ENCODE results near the gene NOS3. TPM values are rescaled to one million over a fixed set of nuclear protein-coding genes. Genes with fewer than 3 reads are reported as not detected.

NOS3 gene
- total and polyA plus RNA-seq, 2 of the 13 experiments (the other 11 are each of a cell fraction or from before 2014, with no cell fraction given) = 3.7 to 7.5 TPM

- Histone ChIP-seq H3K36me3 (replicated peaks in 1 of 2; ENCODE audit: control insufficient read depth in 1 of 2, insufficient read depth in 2 of 2, low read length in 2 of 2) (0 out of 5 replicates have a peak, but pooled peaks cover 0 to 2% of the 10 kb centered on the region in 2 experiments), H3K4me3 (replicated peaks in 1 of 3; ENCODE audit: insufficient read depth in 1 of 3, low read depth in 2 of 3, low read length in 3 of 3) (peak overlapping the region in 1 of 3 experiments; percentile 90; a peak in 1 of 6 replicates), H2AFZ (ENCODE audit: low read length) (no peak overlapping the region), H3K79me2 (ENCODE audit: insufficient read depth, low read length) (peaks cover 12% of the 10 kb centered on the region), H3K27me3 (ENCODE audit: control insufficient read depth in 1 of 2, insufficient read depth in 2 of 2, low read length in 2 of 2) (no peaks in the 10 kb centered on the region; a peak in 1 of 5 replicates), H3K4me1 (ENCODE audit: insufficient read depth, low read length) (peaks cover 32% of the 10 kb centered on the region), H3K27ac (ENCODE audit: extremely low read length, insufficient read depth, low read length) (no peak overlapping the region), H3K9me3 (ENCODE audit: low read length) (no peaks in the 10 kb centered on the region), H3K9ac (ENCODE audit: insufficient read depth, low read depth, low read length) (no peak overlapping the region), H3K4me2 (ENCODE audit: low read depth, low read length) (peak overlapping the region; percentile 99), H4K20me1 (ENCODE audit: insufficient read depth, low read length) (no peaks in the 10 kb centered on the region)
- in situ Hi-C loops (cut with HindIII; ENCODE audit: extremely low pct_ligation_motif_present, low pct_unique_long_range_greater_than_20kb) = no loop called here
- intact Hi-C loops (cut with micrococcal nuclease; ENCODE audit: unreplicated experiment) = no loop called here
- DNase-seq (ENCODE audit: low spot score) (no peak), FAIRE-seq (no peak), ATAC-seq (no peak)
- BruUV-seq (replicated peaks) = no TSS peak
- WGBS (ENCODE audit: low lambda C conversion rate) = 79% methylated on average over 6 of the region's 6 CpGs
- ChIA-PET POLR2A (no interaction called here), CTCF (ENCODE audit: low intra/inter-chr PET ratio, low total read pairs) (interaction anchor here (0.7 kb wide), 1 partner anchor 28 kb away, joined by 3 read pairs; the partner anchor contains the start of gene ABCB8)
- TF ChIP-seq SNAI1 (CRISPR knock-in tag; IDR thresholded peaks at IDR 0.05; ENCODE audit: borderline replicate concordance) = no peak
- no peak for TF ChIP-seq SOX6 (IDR thresholded peaks at IDR 0.05)
- TF ChIP-seq SOX6 (CRISPR knock-in tag; IDR thresholded peaks at IDR 0.05) = no peak
- TF ChIP-seq YY1 (IDR thresholded peaks at IDR 0.05; ENCODE audit: insufficient read depth, insufficient replicate concordance, low read depth, low read length) = no peak
- TF ChIP-seq DMAP1 (CRISPR knock-in tag; IDR thresholded peaks at IDR 0.05) = no peak
- TF ChIP-seq CREBL2 (CRISPR knock-in tag; IDR thresholded peaks at IDR 0.05; ENCODE audit: borderline replicate concordance) = no peak
- no peak for TF ChIP-seq ZNF451 (CRISPR knock-in tag; IDR thresholded peaks at IDR 0.05)
- no peak for TF ChIP-seq BRCA1 (CRISPR knock-in tag; IDR thresholded peaks at IDR 0.05)
- TF ChIP-seq ZSCAN30 (CRISPR knock-in tag; IDR thresholded peaks at IDR 0.05) = no peak
- no peak for TF ChIP-seq RBFOX2 (IDR thresholded peaks at IDR 0.05; ENCODE audit: low read depth, low read length)
- TF ChIP-seq MAX (IDR thresholded peaks at IDR 0.05) = no peak
- TF ChIP-seq, protein P1, sequence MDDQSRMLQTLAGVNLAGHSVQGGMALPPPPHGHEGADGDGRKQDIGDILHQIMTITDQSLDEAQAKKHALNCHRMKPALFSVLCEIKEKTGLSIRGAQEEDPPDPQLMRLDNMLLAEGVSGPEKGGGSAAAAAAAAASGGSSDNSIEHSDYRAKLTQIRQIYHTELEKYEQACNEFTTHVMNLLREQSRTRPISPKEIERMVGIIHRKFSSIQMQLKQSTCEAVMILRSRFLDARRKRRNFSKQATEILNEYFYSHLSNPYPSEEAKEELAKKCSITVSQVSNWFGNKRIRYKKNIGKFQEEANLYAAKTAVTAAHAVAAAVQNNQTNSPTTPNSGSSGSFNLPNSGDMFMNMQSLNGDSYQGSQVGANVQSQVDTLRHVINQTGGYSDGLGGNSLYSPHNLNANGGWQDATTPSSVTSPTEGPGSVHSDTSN (CRISPR knock-in tag; IDR thresholded peaks at IDR 0.05; ENCODE audit: borderline replicate concordance) = no peak
- no peak for TF ChIP-seq SP5 (CRISPR knock-in tag; IDR thresholded peaks at IDR 0.05; ENCODE audit: borderline replicate concordance, low read depth)
- no peak for TF ChIP-seq ZNF501 (CRISPR knock-in tag; IDR thresholded peaks at IDR 0.05)
- TF ChIP-seq KMT2B (CRISPR knock-in tag; IDR thresholded peaks at IDR 0.05) = no peak
- TF ChIP-seq, protein P2, sequence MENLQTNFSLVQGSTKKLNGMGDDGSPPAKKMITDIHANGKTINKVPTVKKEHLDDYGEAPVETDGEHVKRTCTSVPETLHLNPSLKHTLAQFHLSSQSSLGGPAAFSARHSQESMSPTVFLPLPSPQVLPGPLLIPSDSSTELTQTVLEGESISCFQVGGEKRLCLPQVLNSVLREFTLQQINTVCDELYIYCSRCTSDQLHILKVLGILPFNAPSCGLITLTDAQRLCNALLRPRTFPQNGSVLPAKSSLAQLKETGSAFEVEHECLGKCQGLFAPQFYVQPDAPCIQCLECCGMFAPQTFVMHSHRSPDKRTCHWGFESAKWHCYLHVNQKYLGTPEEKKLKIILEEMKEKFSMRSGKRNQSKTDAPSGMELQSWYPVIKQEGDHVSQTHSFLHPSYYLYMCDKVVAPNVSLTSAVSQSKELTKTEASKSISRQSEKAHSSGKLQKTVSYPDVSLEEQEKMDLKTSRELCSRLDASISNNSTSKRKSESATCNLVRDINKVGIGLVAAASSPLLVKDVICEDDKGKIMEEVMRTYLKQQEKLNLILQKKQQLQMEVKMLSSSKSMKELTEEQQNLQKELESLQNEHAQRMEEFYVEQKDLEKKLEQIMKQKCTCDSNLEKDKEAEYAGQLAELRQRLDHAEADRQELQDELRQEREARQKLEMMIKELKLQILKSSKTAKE (CRISPR knock-in tag; IDR thresholded peaks at IDR 0.05; ENCODE audit: borderline replicate concordance) = no peak
- TF ChIP-seq FOXP1 (IDR thresholded peaks at IDR 0.05) = no peak
- no peak for TF ChIP-seq FOXP1 (CRISPR knock-in tag; IDR thresholded peaks at IDR 0.05)
Observed at GRCh38 chr7:151056283-151056665, 65.5 kb downstream of the NOS3 start.
